HG03280 (cell line): Measurements from ENCODE around the gene ZAP70.
"Not testable (repeated sequence)": the region's sequence is repeated elsewhere in the genome, so short reads cannot be mapped to it uniquely, and the experiment has no call there.

Experiments
- ATAC-seq: cut with Tn5 transposase; IDR thresholded peaks from one replicate; pipeline ENCODE4 v1.9.1; 2021; ENCODE audit warnings: mild to moderate bottlenecking, moderate library complexity; ENCODE audit not compliant: unreplicated experiment

Gene ZAP70

GRCh38 chr2:97713296-97714083 is at the start of gene ZAP70:
ZAP70 (plus strand) TSS chr2:97713576; CDS start chr2:97724037, 10,461 bp downstream.
- no peak for ATAC-seq

DNA sequence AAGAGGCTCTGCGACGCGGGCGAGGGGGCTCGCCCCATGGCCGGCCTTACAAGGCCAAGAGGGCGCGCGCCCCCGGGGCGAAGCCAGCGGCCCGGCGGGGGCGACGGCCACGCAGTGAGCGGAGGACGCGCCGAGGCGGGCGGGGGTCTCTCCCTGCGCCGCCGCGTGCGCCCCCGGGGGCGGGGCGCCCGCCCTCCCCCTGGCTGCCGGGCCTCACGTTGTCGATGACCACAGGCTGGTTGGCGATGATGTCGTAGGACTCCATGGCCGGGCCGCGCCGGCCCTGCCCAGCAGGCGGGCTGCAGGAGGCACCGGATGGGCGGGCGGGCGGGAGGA is 49.8 kb upstream of the ZAP70 start:
- no peak for ATAC-seq

- peak; percentile 88 for ATAC-seq
Measured at GRCh38 chr2:97663962-97664635, 49.3 kb upstream of the ZAP70 start, which contains the start of gene ACTR1B. ACTR1B (minus strand) TSS chr2:97664044; CDS start chr2:97663890, 154 bp downstream.

GRCh38 chr2:97664636-97664970 is 48.8 kb upstream of the ZAP70 start:
- ATAC-seq = no peak

DNA sequence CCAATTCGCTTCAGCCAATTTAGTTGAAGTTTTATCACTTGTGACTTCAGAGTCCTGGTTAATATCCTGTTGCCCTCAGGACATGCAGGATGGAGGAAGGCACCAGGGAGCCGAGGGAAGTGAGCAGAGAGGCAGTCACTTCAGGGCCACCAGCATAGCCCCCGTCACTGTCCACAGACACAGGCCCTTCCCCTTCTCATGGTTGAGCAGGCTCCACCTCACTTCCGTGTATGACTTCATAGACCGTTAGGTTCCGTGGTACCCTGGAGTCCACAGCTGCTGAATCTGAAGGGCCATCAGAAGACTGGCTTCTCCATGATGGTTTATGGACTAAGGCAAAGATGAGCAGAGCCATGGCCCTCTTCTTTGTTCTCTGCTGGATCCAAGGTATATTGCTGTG is 43.9 kb upstream of the ZAP70 start, which contains the start of gene C2orf92:
Gene C2orf92 (plus strand): TSS at position 266 of the 400 bp plus-strand sequence. CDS start 76 bp downstream, at position 342.
- no peak for ATAC-seq

DNA sequence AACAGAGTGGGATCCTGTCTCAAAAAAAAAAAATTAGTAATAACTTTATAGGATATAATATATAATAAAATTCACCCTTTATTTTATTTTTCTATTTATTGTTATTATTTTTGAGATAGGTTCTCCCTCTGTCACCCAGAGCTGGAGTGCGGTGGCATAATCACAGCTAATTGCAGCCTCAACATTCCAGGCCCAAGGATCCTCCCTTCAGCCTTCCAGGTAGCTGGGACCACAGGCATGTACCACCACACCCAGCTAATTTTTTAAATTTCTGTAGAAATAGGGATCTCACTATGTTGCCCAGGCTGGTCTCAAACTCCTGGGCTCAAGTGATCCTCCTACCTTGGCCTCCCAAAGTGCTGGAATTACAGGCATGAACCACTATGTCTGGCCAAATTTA is 42.9 kb upstream of the ZAP70 start:
- ATAC-seq = no peak

GRCh38 chr2:97671526-97671925 is 41.9 kb upstream of the ZAP70 start:
- ATAC-seq = no peak

- not testable (repeated sequence) for ATAC-seq
Measured at GRCh38 chr2:97672606-97673140, 40.7 kb upstream of the ZAP70 start.

- ATAC-seq = no peak
Measured at GRCh38 chr2:97673182-97673914, 40.0 kb upstream of the ZAP70 start.

- ATAC-seq = no peak
Measured at GRCh38 chr2:97673915-97674283, 39.5 kb upstream of the ZAP70 start.

DNA sequence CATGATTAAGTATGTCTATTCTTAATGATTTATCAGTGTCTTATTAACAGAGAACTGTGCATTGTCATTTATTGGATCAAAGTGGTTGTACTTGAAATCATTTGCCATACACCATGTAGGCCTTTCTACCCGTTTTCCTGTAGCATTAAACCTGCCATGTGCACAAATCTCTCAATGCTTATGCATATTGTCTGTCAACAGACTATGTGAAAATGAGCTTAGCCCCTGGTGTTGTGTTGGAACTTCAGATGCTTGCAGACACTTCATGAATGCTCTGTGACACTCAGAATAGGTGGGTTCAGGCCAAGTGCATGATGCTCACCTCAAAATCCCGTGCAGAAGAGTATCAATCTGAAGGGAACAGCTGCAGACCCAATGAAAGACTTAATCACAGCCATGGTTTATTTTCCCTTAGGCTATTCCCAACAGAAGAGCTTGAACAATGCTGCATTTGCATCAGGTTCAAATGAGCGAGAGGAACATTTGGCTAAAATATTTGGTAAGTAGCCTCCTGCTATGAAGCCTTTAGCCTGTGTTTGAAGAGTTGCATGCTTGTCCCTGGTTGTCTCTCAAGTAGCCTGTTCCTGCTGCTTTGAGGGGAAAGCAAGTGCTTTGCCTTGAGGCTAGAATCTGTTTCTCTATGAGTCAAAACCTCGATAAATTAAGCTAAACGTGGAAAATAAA is 37.8 kb upstream of the ZAP70 start:
- ATAC-seq = no peak

DNA sequence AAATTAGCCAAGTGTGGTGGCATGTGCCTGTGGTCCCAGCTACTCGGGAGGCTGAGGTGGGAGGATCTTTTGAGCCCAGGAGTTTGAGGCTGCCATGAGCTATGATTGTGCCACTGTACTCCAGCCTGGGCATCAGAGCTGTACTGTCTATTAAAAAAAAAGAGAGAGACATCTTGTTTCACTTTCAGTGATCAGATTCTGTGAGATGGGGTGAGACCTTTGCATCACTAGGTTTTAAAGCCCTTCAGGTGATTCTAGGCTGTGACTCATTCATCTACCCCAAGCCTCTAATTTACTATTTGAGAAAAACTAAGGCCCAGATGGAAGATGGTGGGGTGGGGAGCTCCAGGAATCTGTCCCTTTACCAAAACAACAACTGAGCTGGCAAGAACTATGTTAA is 36.8 kb upstream of the ZAP70 start:
- ATAC-seq = no peak

DNA sequence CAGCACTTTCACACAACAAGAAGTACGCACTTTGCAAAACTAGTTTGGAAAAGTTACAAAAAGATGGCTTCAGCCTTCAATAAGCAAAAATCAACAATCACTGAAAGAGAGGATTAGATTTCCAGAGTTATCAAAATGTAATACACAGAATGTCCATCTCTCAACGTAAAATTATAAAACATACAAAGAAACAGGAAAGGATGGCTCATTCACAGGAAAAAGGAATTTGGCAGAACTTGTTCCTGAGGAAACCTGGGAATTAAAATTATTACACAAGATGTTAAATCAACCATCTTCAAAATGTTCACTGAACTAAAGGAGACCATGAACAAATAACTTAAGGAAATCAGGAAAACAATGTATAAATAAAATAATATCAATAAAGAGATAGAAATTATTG is 35.9 kb upstream of the ZAP70 start:
- no peak for ATAC-seq

- no peak for ATAC-seq
Measured at GRCh38 chr2:97678298-97678697, 35.1 kb upstream of the ZAP70 start.

DNA sequence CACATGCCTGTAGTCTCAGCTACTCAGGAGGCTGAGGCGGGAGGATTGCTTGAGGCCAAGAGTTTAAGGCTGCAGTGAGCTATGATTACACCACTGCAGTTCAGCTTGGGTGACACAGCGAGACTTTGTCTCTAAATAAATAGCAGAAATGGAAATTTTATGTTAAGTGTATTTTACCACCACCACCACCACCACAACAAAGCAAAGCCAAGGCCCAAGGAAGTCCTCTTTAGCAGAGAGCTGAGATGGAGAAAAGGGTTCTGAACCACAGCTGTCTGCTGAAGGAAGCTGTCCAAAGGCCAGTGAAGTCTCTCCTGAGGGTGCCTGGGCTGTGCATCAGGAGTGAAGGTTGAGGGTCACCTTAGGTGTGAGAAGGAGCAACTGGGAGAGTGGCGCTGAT is 26.1 kb upstream of the ZAP70 start:
- not testable (repeated sequence) for ATAC-seq

GRCh38 chr2:97688062-97688827 is 25.1 kb upstream of the ZAP70 start:
- ATAC-seq = peak; percentile 63

DNA sequence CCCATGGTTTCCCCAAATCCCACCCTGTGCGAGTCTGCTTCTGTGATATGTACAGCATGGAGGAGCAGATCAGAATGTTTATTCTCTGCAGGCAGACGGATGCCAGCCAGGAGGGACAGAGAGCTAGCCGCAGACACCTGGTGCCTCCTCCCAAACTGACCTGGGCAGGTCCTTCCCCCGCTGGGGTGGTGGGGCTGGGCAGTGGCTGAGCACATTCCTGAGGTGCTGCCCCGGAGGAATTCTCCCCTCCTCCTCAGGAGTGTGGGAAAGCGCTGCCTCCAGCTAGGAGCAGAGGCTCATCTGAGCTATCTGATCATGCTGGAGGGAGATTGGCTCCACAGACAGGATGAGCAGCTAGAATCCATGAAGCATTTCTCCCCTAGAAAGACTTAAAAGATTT is 22.2 kb upstream of the ZAP70 start:
- no peak for ATAC-seq

- no peak for ATAC-seq
Measured at GRCh38 chr2:97693476-97693875, 19.9 kb upstream of the ZAP70 start.

- ATAC-seq = no peak
Measured at GRCh38 chr2:97695744-97696143, 17.6 kb upstream of the ZAP70 start.
